AG04450 (cell line): Measurements from ENCODE around the gene RGS16. TPM values are rescaled to one million over a fixed set of nuclear protein-coding genes. Genes with fewer than 3 reads are reported as not detected.

Experiments used
- CTCF ChIA-PET: fragments of 300-600, 350-600 bp; formaldehyde crosslinking; extraction: SDS; loops from one replicate; lab custom pipeline; 2022; ENCODE audit warnings: antibody characterized with exemption, inconsistent platforms; lab: Charles Lee
- POLR2A ChIA-PET: fragments of 350-600 bp; formaldehyde crosslinking; extraction: SDS; loops from one replicate; lab custom pipeline; 2021; ENCODE audit warnings: antibody characterized with exemption, inconsistent platforms; lab: Yijun Ruan, JAX
- DNase-seq: peaks from one replicate; pipeline ENCODE4 v3.0.0-alpha.2; 2011; ENCODE audit warnings: low read depth, low spot score
- H3K27ac ChIP-seq: one replicate; pipeline ENCODE4 v1.5.1; 2012; ENCODE audit warnings: low read depth, low read length, control low read depth
- H3K27me3 ChIP-seq: one replicate; pipeline ENCODE4 v1.6.0; 2012; ENCODE audit warnings: low read length; ENCODE audit not compliant: control insufficient read depth, insufficient read depth
- H3K4me3 ChIP-seq: 2 replicates; pipeline ENCODE4 v1.5.1; 2011; ENCODE audit warnings: mild to moderate bottlenecking, low read depth, low read length, control low read depth
- H3K9me3 ChIP-seq: 2 replicates; pipeline ENCODE4 v1.5.1; 2012; ENCODE audit warnings: low read length; ENCODE audit not compliant: control insufficient read depth, insufficient read depth
- CTCF ChIP-seq: IDR thresholded peaks from 2 replicates; pipeline ENCODE4 v1.5.1; 2011; ENCODE audit warnings: low read depth, low read length, control low read depth, inconsistent platforms
- polyA plus RNA-seq: library from polyadenylated mRNA; depleted of rRNA; stranded (reverse); fragments of >200 nt; gene quantifications from 2 replicates; pipeline ENCODE4 v1.2.3, GENCODE V29; 2011

Gene RGS16
- polyA plus RNA-seq, 1 experiment, result 0.10 TPM

GRCh38 chr1:182627622-182628021 is 23.4 kb upstream of the RGS16 start:
- Histone ChIP-seq H3K4me3 (no peak overlapping the region), H3K9me3 (no peaks in the 10 kb centered on the region), H3K27ac (no peak overlapping the region), H3K27me3 (peaks cover 4% of the 10 kb centered on the region)
- CTCF ChIA-PET, result interaction anchor here (0.9 kb wide), 1 partner anchor 159 kb away, joined by 3 read pairs; no protein-coding TSS in a partner anchor
- POLR2A ChIA-PET, result no interaction called here
- no peak for TF ChIP-seq CTCF
- DNase-seq, result no peak

- Histone ChIP-seq H3K9me3 (no peaks in the 10 kb centered on the region), H3K27ac (no peak overlapping the region), H3K4me3 (no peak overlapping the region), H3K27me3 (peaks cover 10% of the 10 kb centered on the region)
- no peak for TF ChIP-seq CTCF
- CTCF ChIA-PET, result no interaction called here
- POLR2A ChIA-PET, result interaction anchor here (0.6 kb wide), 1 partner anchor 40 kb away, joined by 3 read pairs; no protein-coding TSS in a partner anchor
- DNase-seq, result no peak
Measured at GRCh38 chr1:182626527-182626926, 22.3 kb upstream of the RGS16 start.

- DNase-seq, result no peak
- POLR2A ChIA-PET, result interaction anchor here (0.6 kb wide), 1 partner anchor 41 kb away, joined by 3 read pairs; no protein-coding TSS in a partner anchor
- no peak overlapping the region for H3K27ac ChIP-seq
- no peaks in the 10 kb centered on the region for H3K9me3 ChIP-seq
- CTCF ChIA-PET, result interaction anchor here (0.6 kb wide), 1 partner anchor 184 kb away, joined by 3 read pairs; no protein-coding TSS in a partner anchor
- no peak overlapping the region for H3K4me3 ChIP-seq
- no peak for TF ChIP-seq CTCF
- peaks cover 12% of the 10 kb centered on the region for H3K27me3 ChIP-seq
Measured at GRCh38 chr1:182625719-182626504, 21.7 kb upstream of the RGS16 start.

- Histone ChIP-seq H3K9me3 (no peaks in the 10 kb centered on the region), H3K4me3 (no peak overlapping the region), H3K27ac (no peak overlapping the region), H3K27me3 (peaks cover 14% of the 10 kb centered on the region)
- no peak for DNase-seq
- POLR2A ChIA-PET, result no interaction called here
- TF ChIP-seq CTCF, result no peak
- CTCF ChIA-PET, result no interaction called here
Measured at GRCh38 chr1:182625024-182625423, 20.8 kb upstream of the RGS16 start.

GRCh38 chr1:182624577-182624976 is 20.4 kb upstream of the RGS16 start:
- DNase-seq, result no peak
- ChIA-PET CTCF (no interaction called here), POLR2A (no interaction called here)
- Histone ChIP-seq H3K27me3 (peaks cover 16% of the 10 kb centered on the region), H3K27ac (no peak overlapping the region), H3K4me3 (no peak overlapping the region), H3K9me3 (no peaks in the 10 kb centered on the region)
- no peak for TF ChIP-seq CTCF
